ENCODE data around the gene CD180.

CD180 gene

DNA sequence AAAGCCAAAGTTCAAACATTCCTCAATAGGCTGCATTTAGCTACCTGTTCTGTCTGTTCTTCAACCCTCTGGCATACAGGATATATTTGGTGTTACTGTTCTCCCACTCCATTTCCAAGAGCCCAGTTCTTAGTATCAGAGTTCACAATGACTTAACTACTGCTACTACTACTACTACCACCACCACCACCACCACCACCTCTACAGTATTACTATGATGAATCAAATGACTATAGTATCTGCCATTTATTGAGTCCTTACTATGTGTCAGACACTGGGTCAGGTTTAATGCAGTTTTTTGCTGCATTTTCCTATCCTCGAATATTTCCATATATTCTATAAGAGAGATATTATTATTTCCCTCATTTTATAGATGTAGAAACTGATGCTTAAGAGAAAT is 937 bp upstream of the CD180 start:
- Histone ChIP-seq H3K27ac (peak overlapping the region in 8 of 11 experiments; percentile 55 to 86 (median 70); a peak in 13 of 22 replicates), H3K4me3 (peak overlapping the region in 3 of 10 experiments; percentile 54 to 67 (median 60); a peak in 4 of 20 replicates), H3K4me2 (peak overlapping the region; percentile 75 to 98 (median 93); a peak in 21 of 22 replicates), H3K27me3 (no peaks in the 10 kb centered on the region), H4K20me1 (no peaks in the 10 kb centered on the region), H3K9ac (peak overlapping the region in 1 of 11 experiments; percentile 74; a peak in 1 of 22 replicates), H3K36me3 (peaks cover 0 to 4% (median 0%) of the 10 kb centered on the region in 11 experiments; a peak in 4 of 22 replicates), H3K9me3 (replicated peaks in 1 of 11) (peaks cover 0 to 17% (median 7%) of the 10 kb centered on the region in 11 experiments; a peak in 16 of 22 replicates), H3K4me1 (peaks cover 79 to 100% (median 99%) of the 10 kb centered on the region in 10 experiments)
- no peak for TF ChIP-seq Cebpa-rat (IDR thresholded peaks at IDR 0.05)

DNA sequence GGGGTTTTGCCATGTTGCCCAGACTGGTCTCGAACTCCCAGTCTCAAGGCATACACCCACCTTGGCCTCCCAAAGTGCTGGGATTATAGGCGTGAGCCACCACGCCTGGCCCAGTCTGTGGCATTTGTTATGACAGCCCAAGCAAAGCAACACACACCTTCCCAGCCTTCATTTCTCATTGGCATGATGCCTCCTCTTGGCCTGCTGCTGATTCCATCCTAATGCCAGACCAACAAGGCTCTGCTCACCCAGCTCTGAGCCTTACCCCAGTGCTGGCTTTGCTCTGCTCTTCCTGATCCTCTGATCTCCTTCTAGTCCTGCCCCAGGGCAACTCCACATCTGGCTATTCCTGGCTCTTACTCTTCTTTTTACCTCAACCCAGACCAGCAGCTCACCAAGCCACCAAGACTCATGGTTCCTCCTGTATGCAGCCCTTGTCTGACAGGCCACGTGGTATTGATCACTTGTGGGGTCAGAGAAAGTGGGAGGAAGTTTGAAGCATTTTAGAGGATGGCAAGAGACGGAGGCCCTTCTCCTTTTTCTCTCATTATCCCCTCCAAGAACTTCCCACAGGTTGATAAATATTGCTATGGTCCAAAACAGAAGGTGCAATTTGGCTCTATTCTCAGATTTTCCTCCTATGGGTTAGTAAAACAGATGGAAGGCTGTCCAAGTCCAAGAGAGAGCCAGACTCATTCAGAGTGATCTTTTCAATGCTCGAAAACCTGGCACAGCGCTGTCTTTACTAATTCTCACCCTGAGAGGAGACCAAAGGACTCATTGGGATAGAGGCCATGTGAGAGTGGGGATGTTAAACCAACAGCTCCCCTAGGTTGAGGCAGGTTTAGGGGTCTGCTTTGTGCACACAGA is 958 bp downstream of the CD180 start:
- H3K9me3 ChIP-seq (replicated peaks in 1 of 11) = peaks cover 5 to 16% (median 9%) of the 10 kb centered on the region in 11 experiments; a peak in 15 of 22 replicates
- H3K9ac ChIP-seq = peak overlapping the region in 9 of 11 experiments; percentile 13 to 74 (median 65); a peak in 15 of 22 replicates
- H3K4me1 ChIP-seq = peaks cover 73 to 99% (median 81%) of the 10 kb centered on the region in 10 experiments
- no peak for TF ChIP-seq Cebpa-rat (IDR thresholded peaks at IDR 0.05)
- peak overlapping the region; percentile 40 to 67 (median 54) for H3K4me3 ChIP-seq
- H4K20me1 ChIP-seq = no peaks in the 10 kb centered on the region
- H3K36me3 ChIP-seq = peaks cover 0 to 21% (median 4%) of the 10 kb centered on the region in 11 experiments; a peak in 9 of 22 replicates
- H3K27ac ChIP-seq = peak overlapping the region in 10 of 11 experiments; percentile 3 to 86 (median 70); a peak in 17 of 22 replicates
- H3K27me3 ChIP-seq = no peaks in the 10 kb centered on the region
- H3K4me2 ChIP-seq = peak overlapping the region; percentile 75 to 98 (median 93)

DNA sequence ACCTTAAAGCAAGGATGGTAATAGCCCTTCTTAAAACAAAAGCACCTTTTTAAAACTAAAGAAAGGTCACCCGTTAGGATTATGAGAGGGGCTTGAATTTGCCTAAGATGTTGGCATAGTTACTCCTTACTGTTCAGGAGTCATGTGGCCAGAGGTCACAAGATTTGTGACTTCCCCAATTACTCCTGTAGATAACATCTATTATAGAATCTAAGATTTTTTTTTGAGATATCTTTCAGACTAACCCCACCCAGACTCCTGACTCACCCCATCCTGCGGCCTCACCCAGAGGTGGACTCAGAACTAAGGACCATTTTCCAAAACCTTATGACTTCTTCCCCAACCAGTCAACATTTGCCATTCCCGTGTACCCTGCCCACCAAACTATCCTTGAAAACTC is 2.4 kb downstream of the CD180 start:
- peak overlapping the region; percentile 75 to 98 (median 93); a peak in 18 of 22 replicates for H3K4me2 ChIP-seq
- peaks cover 0 to 34% (median 4%) of the 10 kb centered on the region in 11 experiments; a peak in 10 of 22 replicates for H3K36me3 ChIP-seq
- peaks cover 58 to 99% (median 67%) of the 10 kb centered on the region in 10 experiments for H3K4me1 ChIP-seq
- TF ChIP-seq Cebpa-rat (IDR thresholded peaks at IDR 0.05) = no peak
- peak overlapping the region in 4 of 11 experiments; percentile 52 to 74 (median 73); a peak in 6 of 22 replicates for H3K9ac ChIP-seq
- H3K4me3 ChIP-seq = peak overlapping the region in 6 of 10 experiments; percentile 53 to 67 (median 58); a peak in 9 of 20 replicates
- H3K27me3 ChIP-seq = no peaks in the 10 kb centered on the region
- H3K9me3 ChIP-seq (replicated peaks in 1 of 11) = peaks cover 5 to 16% (median 10%) of the 10 kb centered on the region in 11 experiments; a peak in 15 of 22 replicates
- H4K20me1 ChIP-seq = no peaks in the 10 kb centered on the region; a peak in 1 of 22 replicates
- H3K27ac ChIP-seq = peak overlapping the region in 6 of 11 experiments; percentile 71 to 86 (median 77); a peak in 12 of 22 replicates

DNA sequence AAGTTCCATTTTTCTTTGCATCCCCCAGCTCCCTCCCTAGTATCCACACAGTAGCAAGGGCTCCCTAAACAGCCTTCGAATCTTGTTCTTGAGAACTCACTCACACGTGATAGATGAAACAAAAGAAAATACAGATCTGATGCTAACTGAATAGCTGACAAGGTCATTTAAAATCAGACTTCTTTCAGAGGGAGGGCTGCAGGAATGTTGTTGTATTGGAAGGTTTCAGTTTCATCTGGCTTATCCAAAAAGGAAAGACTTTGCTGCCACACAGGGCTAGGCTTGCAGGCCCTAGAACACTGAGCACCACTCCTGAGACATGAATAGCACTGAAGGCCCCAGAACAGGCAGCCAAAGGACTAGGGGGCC is 3.2 kb downstream of the CD180 start:
- Histone ChIP-seq H3K9me3 (replicated peaks in 1 of 11) (peaks cover 5 to 16% (median 10%) of the 10 kb centered on the region in 11 experiments; a peak in 15 of 22 replicates), H3K36me3 (peaks cover 0 to 36% (median 4%) of the 10 kb centered on the region in 11 experiments; a peak in 10 of 22 replicates), H3K9ac (peak overlapping the region in 8 of 11 experiments; percentile 1 to 74 (median 53); a peak in 12 of 22 replicates), H4K20me1 (peaks cover 0 to under 1% (median 0%) of the 10 kb centered on the region in 11 experiments; a peak in 1 of 22 replicates), H3K4me1 (peaks cover 54 to 99% (median 60%) of the 10 kb centered on the region in 10 experiments), H3K27me3 (no peaks in the 10 kb centered on the region), H3K27ac (peak overlapping the region in 9 of 11 experiments; percentile 20 to 86 (median 73); a peak in 15 of 22 replicates), H3K4me3 (peak overlapping the region in 5 of 10 experiments; percentile 26 to 60 (median 53); a peak in 9 of 20 replicates), H3K4me2 (peak overlapping the region; percentile 75 to 98 (median 93))
- TF ChIP-seq Cebpa-rat (IDR thresholded peaks at IDR 0.05) = no peak

DNA sequence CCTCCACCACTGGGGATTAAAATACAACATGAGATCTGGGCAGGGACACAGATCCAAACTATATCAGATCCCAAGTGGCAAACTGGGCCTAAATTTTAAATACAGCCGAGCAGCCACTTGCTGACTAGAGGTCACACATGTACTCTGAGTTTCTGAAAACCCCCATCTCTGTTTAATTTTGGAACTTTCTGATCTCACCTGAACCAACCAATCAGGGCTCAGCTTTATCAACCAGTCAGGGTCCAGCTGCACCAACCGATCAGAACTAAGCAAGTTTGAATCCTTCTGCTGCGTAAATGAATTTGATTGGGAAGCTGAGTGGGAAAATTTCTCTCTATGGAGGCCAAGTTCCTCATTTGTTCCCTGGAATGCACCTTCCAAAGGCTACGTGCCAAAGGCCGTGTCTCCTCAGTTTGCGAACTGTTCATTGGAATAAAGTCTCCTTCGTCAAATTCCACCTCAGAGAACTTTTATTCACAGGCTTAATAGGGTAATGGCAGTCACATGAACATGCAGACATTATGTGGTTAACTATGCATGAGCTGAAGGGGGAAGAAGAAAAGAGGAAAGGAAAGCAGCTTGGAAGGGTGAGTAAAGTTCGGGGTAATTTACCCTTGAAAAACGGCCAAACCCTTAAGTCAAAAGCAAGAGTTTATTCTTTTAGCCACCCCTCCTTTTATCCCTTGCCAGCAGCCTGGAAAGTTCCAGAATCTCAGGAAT is 3.7 kb downstream of the CD180 start:
- peaks cover 52 to 99% (median 59%) of the 10 kb centered on the region in 10 experiments for H3K4me1 ChIP-seq
- H3K36me3 ChIP-seq = peaks cover 0 to 36% (median 4%) of the 10 kb centered on the region in 11 experiments; a peak in 10 of 22 replicates
- no peak for TF ChIP-seq Cebpa-rat (IDR thresholded peaks at IDR 0.05)
- H3K27ac ChIP-seq = peak overlapping the region in 9 of 11 experiments; percentile 20 to 86 (median 73); a peak in 15 of 22 replicates
- no peaks in the 10 kb centered on the region for H3K27me3 ChIP-seq
- H4K20me1 ChIP-seq = peaks cover 0 to 6% (median 0%) of the 10 kb centered on the region in 11 experiments; a peak in 3 of 22 replicates
- peak overlapping the region; percentile 75 to 98 (median 93) for H3K4me2 ChIP-seq
- peaks cover 5 to 16% (median 10%) of the 10 kb centered on the region in 11 experiments; a peak in 15 of 22 replicates for H3K9me3 ChIP-seq (replicated peaks in 1 of 11)
- peak overlapping the region in 5 of 10 experiments; percentile 26 to 60 (median 53); a peak in 7 of 20 replicates for H3K4me3 ChIP-seq
- peak overlapping the region in 8 of 11 experiments; percentile 1 to 74 (median 53); a peak in 12 of 22 replicates for H3K9ac ChIP-seq

DNA sequence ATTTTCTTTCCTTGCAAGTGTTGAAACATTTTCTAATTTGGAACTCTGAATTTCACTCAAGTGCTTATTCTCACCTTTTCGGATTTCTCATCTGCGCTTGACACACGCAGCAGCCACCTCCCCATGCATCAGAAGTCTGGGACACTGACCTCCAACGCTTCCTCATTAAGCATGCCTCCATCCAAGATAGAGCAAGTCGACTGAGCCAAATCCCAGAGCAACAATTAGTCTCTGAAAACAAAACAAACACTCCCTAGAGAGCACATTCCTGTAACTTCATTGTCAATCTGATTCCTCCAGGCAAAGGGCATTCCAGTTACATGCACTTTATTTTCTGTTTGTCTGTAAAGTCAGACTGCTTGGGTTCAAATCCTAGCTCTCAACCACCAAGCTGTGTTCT is 5.7 kb downstream of the CD180 start:
- no peak overlapping the region for H3K27ac ChIP-seq
- peaks cover 37 to 96% (median 50%) of the 10 kb centered on the region in 10 experiments for H3K4me1 ChIP-seq
- H3K4me2 ChIP-seq = peak overlapping the region in 2 of 11 experiments; percentile 76; a peak in 4 of 22 replicates
- H3K27me3 ChIP-seq = no peaks in the 10 kb centered on the region
- H3K4me3 ChIP-seq = no peak overlapping the region
- H3K9me3 ChIP-seq (replicated peaks in 1 of 11) = peaks cover 5 to 16% (median 10%) of the 10 kb centered on the region in 11 experiments; a peak in 15 of 22 replicates
- peaks cover 0 to 36% (median 4%) of the 10 kb centered on the region in 11 experiments; a peak in 11 of 22 replicates for H3K36me3 ChIP-seq
- TF ChIP-seq Cebpa-rat (IDR thresholded peaks at IDR 0.05) = no peak
- H3K9ac ChIP-seq = no peak overlapping the region
- H4K20me1 ChIP-seq = peaks cover 0 to 6% (median 0%) of the 10 kb centered on the region in 11 experiments; a peak in 3 of 22 replicates

DNA sequence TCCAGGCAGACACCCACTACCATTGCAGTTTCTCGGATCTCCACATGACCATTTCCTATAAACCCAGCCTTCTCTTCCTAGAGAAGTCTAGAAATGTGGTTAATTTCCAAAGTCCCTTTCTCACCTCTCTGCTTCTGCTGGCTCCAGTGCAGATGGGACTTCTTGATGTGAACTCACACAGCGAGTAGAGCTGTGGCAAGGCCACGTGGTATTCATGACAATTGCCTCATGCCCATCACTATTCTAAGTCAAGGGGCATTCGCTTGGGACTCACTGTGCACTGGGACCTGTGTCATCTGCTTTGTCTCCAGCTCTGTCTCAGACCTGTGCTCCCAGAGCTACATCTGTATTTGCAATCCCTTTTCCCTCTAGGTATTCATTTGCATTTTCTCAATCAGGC is 6.2 kb downstream of the CD180 start:
- no peak for TF ChIP-seq Cebpa-rat (IDR thresholded peaks at IDR 0.05)
- H3K27ac ChIP-seq = no peak overlapping the region
- H3K4me2 ChIP-seq = peak overlapping the region in 2 of 11 experiments; percentile 76; a peak in 5 of 22 replicates
- no peak overlapping the region for H3K4me3 ChIP-seq
- no peaks in the 10 kb centered on the region for H3K27me3 ChIP-seq
- peaks cover 0 to 6% (median 0%) of the 10 kb centered on the region in 11 experiments; a peak in 3 of 22 replicates for H4K20me1 ChIP-seq
- H3K36me3 ChIP-seq = peaks cover 0 to 41% (median 7%) of the 10 kb centered on the region in 11 experiments; a peak in 14 of 22 replicates
- peaks cover 5 to 16% (median 10%) of the 10 kb centered on the region in 11 experiments; a peak in 15 of 22 replicates for H3K9me3 ChIP-seq (replicated peaks in 1 of 11)
- H3K4me1 ChIP-seq = peaks cover 33 to 91% (median 45%) of the 10 kb centered on the region in 10 experiments; a peak in 19 of 20 replicates
- H3K9ac ChIP-seq = no peak overlapping the region
